H9 (cell line): ENCODE results near the gene SLC2A10. TPM values are rescaled to one million over a fixed set of nuclear protein-coding genes. Genes with fewer than 3 reads are reported as not detected.
A peak's percentile ranks its signal among the peaks of the same experiment; 100 is the strongest.

ENCODE experiments used
- DNase-seq: peaks from one replicate; pipeline ENCODE4 v3.0.0-alpha.2; 2017
- H2AFZ ChIP-seq: one replicate; pipeline ENCODE4 v1.6.1; 2013; ENCODE audit warnings: mild to moderate bottlenecking, low read length, control low read depth, moderate library complexity
- H2AK5ac ChIP-seq: 2 replicates; pipeline ENCODE4 v1.6.1; 2013; ENCODE audit warnings: low read length, control low read depth, mixed read lengths; ENCODE audit not compliant: insufficient read length
- H2BK120ac ChIP-seq: one replicate; pipeline ENCODE4 v1.6.1; 2013; ENCODE audit warnings: low read depth, mild to moderate bottlenecking, low read length, control low read depth, inconsistent platforms; ENCODE audit not compliant: poor library complexity, severe bottlenecking
- H2BK12ac ChIP-seq: 2 replicates; pipeline ENCODE4 v1.6.1; 2013; ENCODE audit warnings: low read length, control low read depth, mixed read lengths, low read depth; ENCODE audit not compliant: insufficient read length
- H2BK15ac ChIP-seq: 2 replicates; pipeline ENCODE4 v1.6.1; 2013; ENCODE audit warnings: low read depth, low read length, control low read depth
- H2BK20ac ChIP-seq: one replicate; pipeline ENCODE4 v1.6.1; 2013; ENCODE audit warnings: low read depth, mild to moderate bottlenecking, low read length, control low read depth, inconsistent platforms; ENCODE audit not compliant: poor library complexity, severe bottlenecking
- H2BK5ac ChIP-seq: 2 replicates; pipeline ENCODE4 v1.6.1; 2013; ENCODE audit warnings: low read length, control low read depth, mixed read lengths; ENCODE audit not compliant: insufficient read length
- H3K14ac ChIP-seq: 2 replicates; pipeline ENCODE4 v1.6.1; 2013; ENCODE audit warnings: low read length, control low read depth; ENCODE audit not compliant: insufficient read depth
- H3K18ac ChIP-seq: 2 replicates; pipeline ENCODE4 v1.6.1; 2013; ENCODE audit warnings: low read depth, mild to moderate bottlenecking, mixed read lengths, low read length, control low read depth; ENCODE audit not compliant: insufficient read length
- H3K23ac ChIP-seq: 2 replicates; pipeline ENCODE4 v1.6.1; 2013; ENCODE audit warnings: low read length, control low read depth, mixed read lengths, low read depth; ENCODE audit not compliant: insufficient read length
- H3K23me2 ChIP-seq: 2 replicates; pipeline ENCODE4 v1.6.1; 2013; ENCODE audit warnings: low read depth, mild to moderate bottlenecking, mixed read lengths, low read length, control low read depth; ENCODE audit not compliant: insufficient read length, poor library complexity, severe bottlenecking
- H3K27ac ChIP-seq: 2 replicates; pipeline ENCODE4 v1.5.1; 2013; ENCODE audit warnings: low read length, control low read depth, mixed read lengths, low read depth; ENCODE audit not compliant: insufficient read length
- H3K27me3 ChIP-seq: 2 replicates; pipeline ENCODE4 v1.6.1; 2013; ENCODE audit warnings: low read length, control low read depth, inconsistent platforms; ENCODE audit not compliant: insufficient read depth
- H3K4ac ChIP-seq: 2 replicates; pipeline ENCODE4 v1.6.1; 2013; ENCODE audit warnings: low read depth, mild to moderate bottlenecking, control low read depth, inconsistent platforms, low read length, moderate library complexity
- H3K4me1 ChIP-seq: 2 replicates; pipeline ENCODE4 v1.6.1; 2013; ENCODE audit warnings: low read length, control low read depth, inconsistent platforms; ENCODE audit not compliant: insufficient read depth
- H3K4me2 ChIP-seq: 2 replicates; pipeline ENCODE4 v1.6.1; 2013; ENCODE audit warnings: low read length, control low read depth, mixed read lengths; ENCODE audit not compliant: insufficient read length, insufficient read depth
- H3K56ac ChIP-seq: 2 replicates; pipeline ENCODE4 v1.6.1; 2013; ENCODE audit warnings: low read depth, mild to moderate bottlenecking, mixed read lengths, low read length, control low read depth; ENCODE audit not compliant: insufficient read length
- H3K79me1 ChIP-seq: 2 replicates; pipeline ENCODE4 v1.6.1; 2013; ENCODE audit warnings: low read depth, mild to moderate bottlenecking, moderate library complexity, low read length, control low read depth, inconsistent platforms; ENCODE audit not compliant: insufficient read depth, poor library complexity, severe bottlenecking
- H3K79me2 ChIP-seq: 2 replicates; pipeline ENCODE4 v1.6.1; 2013; ENCODE audit warnings: low read length, control low read depth, inconsistent platforms; ENCODE audit not compliant: insufficient read depth
- H3K9ac ChIP-seq: 2 replicates; pipeline ENCODE4 v1.6.1; 2013; ENCODE audit warnings: low read length, control low read depth, mixed read lengths; ENCODE audit not compliant: insufficient read length; ENCODE audit errors: extremely low read depth
- H3K9me3 ChIP-seq: one replicate; pipeline ENCODE4 v1.6.1; 2013; ENCODE audit warnings: low read depth, low read length, inconsistent platforms; ENCODE audit not compliant: control insufficient read depth
- H3T11ph ChIP-seq: one replicate; pipeline ENCODE4 v1.6.1; 2013; ENCODE audit warnings: mild to moderate bottlenecking, low read length, control low read depth, inconsistent platforms
- H4K20me1 ChIP-seq: one replicate; pipeline ENCODE4 v1.6.1; 2013; ENCODE audit not compliant: control insufficient read depth, insufficient read length, insufficient read depth
- H4K5ac ChIP-seq: 2 replicates; pipeline ENCODE4 v1.6.1; 2013; ENCODE audit warnings: low read depth, mild to moderate bottlenecking, mixed read lengths, low read length, control low read depth; ENCODE audit not compliant: insufficient read length
- H4K8ac ChIP-seq: replicated peaks from 2 replicates; pipeline ENCODE4 v1.6.1; 2013; ENCODE audit warnings: low read length, control low read depth, mixed read lengths, low read depth; ENCODE audit not compliant: insufficient read length
- H4K91ac ChIP-seq: 2 replicates; pipeline ENCODE4 v1.6.1; 2013; ENCODE audit warnings: low read depth, mild to moderate bottlenecking, moderate library complexity, mixed read lengths, low read length, control low read depth; ENCODE audit not compliant: insufficient read length
- H3K27ac Mint-ChIP-seq, 3 experiments: 2 replicates in 2 of 3; 3 replicates in 1 of 3; pipeline ENCODE4 v1.8.0; 2020 to 2021; ENCODE audit warnings: mixed read lengths in 3 of 3, mild to moderate bottlenecking in 1 of 3, moderate library complexity in 1 of 3
- H3K27me3 Mint-ChIP-seq: 2 replicates; pipeline ENCODE4 v1.8.0; 2021; ENCODE audit warnings: low read depth, mild to moderate bottlenecking, moderate library complexity, mixed read lengths
- H3K36me3 Mint-ChIP-seq, 3 experiments: 2 replicates in 2 of 3; 3 replicates in 1 of 3; pipeline ENCODE4 v1.8.0; 2020 to 2021; ENCODE audit warnings: low read depth in 3 of 3, mixed read lengths in 3 of 3; ENCODE audit not compliant: insufficient read depth in 1 of 3
- H3K4me1 Mint-ChIP-seq, 2 experiments: 2 replicates each; pipeline ENCODE4 v1.8.0; 2020; ENCODE audit warnings: mixed read lengths in 2 of 2
- H3K4me3 Mint-ChIP-seq, 2 experiments: 2 replicates in 1 of 2; 3 replicates in 1 of 2; pipeline ENCODE4 v1.8.0; 2020 to 2021; ENCODE audit warnings: mild to moderate bottlenecking in 2 of 2, mixed read lengths in 2 of 2, moderate library complexity in 1 of 2
- H3K9me3 Mint-ChIP-seq, 2 experiments: 2 replicates in 1 of 2; 3 replicates in 1 of 2; pipeline ENCODE4 v1.8.0; 2020; ENCODE audit warnings: mild to moderate bottlenecking in 2 of 2, mixed read lengths in 2 of 2, moderate library complexity in 1 of 2
- WGBS: extraction: QIAGEN DNeasy Blood & Tissue Kit; methylation state at CpG from one replicate; pipeline ENCODE4 v1.1.7; 2013; ENCODE audit warnings: missing lambda C conversion rate, low lambda C conversion rate, mixed read lengths; ENCODE audit not compliant: insufficient read length; ENCODE audit errors: extremely low coverage; 5-methylcytosine and 5-hydroxymethylcytosine counted together
- total RNA-seq: library from RNA; stranded (reverse); gene quantifications from 2 replicates; pipeline ENCODE4 v1.2.1, GENCODE V29; 2021
- TF ChIP-seq, protein P1 (sequence below): fragments of 200-600 bp; sonication (generic); conservative IDR thresholded peaks from 3 replicates; pipeline ENCODE4 v1.8.0; 2021; ENCODE audit warnings: antibody characterized with exemption, mild to moderate bottlenecking

The SLC2A10 gene
- total RNA-seq, 1 experiment from 2014 or later, result 8.2 TPM

DNA sequence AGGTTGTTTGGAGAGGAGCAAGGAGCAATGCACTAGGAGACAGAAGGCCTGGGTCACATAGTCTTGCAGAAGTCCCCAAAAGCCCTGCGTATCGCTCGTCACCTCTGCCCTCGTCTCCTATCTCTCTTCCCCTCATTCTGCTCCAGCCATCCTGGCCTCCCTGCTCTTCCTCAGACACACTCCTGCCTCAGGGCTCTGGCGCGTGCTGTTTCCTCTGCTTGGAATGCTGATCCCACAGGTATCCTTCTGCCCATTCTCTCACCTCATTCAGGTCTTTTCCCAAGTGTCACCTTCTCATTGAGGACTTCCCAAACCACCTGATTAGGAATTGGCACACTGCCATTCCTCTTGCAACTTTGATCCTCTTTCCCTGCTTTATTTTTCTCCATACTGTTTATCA is 9.0 kb upstream of the SLC2A10 start:
- Histone ChIP-seq H3K9ac (no peak overlapping the region), H3K4me1 (no peaks in the 10 kb centered on the region; the same call in 1 of the 2 replicates), H3K14ac (no peak overlapping the region), H4K91ac (no peak overlapping the region), H4K5ac (no peak overlapping the region), H3K56ac (no peak overlapping the region), H2AK5ac (no peak overlapping the region), H4K20me1 (no peaks in the 10 kb centered on the region), H4K8ac (no peak overlapping the region), H2BK20ac (no peak overlapping the region), H2BK5ac (no peak overlapping the region), H3K9me3 (no peaks in the 10 kb centered on the region), H3K4ac (no peak overlapping the region), H3K27me3 (no peaks in the 10 kb centered on the region), H3K27ac (no peak overlapping the region), H3T11ph (no peak overlapping the region), H2BK120ac (no peak overlapping the region), H3K18ac (no peak overlapping the region), H3K79me1 (no peaks in the 10 kb centered on the region), H3K23ac (no peak overlapping the region), H2BK15ac (no peak overlapping the region), H3K4me2 (no peak overlapping the region), H2BK12ac (no peak overlapping the region), H3K79me2 (no peaks in the 10 kb centered on the region), H2AFZ (no peak overlapping the region), H3K23me2 (no peaks in the 10 kb centered on the region)
- H3K4me1 Mint-ChIP-seq, result peaks cover 43 to 63% of the 10 kb centered on the region in 2 experiments
- H3K9me3 Mint-ChIP-seq, result peaks cover 2 to 7% of the 10 kb centered on the region in 2 experiments
- no peaks in the 10 kb centered on the region for H3K27me3 Mint-ChIP-seq
- H3K36me3 Mint-ChIP-seq, result peaks cover 0 to 6% (median 0%) of the 10 kb centered on the region in 3 experiments; a peak in 2 of 7 replicates
- TF ChIP-seq, protein P1, sequence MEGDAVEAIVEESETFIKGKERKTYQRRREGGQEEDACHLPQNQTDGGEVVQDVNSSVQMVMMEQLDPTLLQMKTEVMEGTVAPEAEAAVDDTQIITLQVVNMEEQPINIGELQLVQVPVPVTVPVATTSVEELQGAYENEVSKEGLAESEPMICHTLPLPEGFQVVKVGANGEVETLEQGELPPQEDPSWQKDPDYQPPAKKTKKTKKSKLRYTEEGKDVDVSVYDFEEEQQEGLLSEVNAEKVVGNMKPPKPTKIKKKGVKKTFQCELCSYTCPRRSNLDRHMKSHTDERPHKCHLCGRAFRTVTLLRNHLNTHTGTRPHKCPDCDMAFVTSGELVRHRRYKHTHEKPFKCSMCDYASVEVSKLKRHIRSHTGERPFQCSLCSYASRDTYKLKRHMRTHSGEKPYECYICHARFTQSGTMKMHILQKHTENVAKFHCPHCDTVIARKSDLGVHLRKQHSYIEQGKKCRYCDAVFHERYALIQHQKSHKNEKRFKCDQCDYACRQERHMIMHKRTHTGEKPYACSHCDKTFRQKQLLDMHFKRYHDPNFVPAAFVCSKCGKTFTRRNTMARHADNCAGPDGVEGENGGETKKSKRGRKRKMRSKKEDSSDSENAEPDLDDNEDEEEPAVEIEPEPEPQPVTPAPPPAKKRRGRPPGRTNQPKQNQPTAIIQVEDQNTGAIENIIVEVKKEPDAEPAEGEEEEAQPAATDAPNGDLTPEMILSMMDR, result no peak
- peak overlapping the region in 1 of 3 experiments; percentile 53; a peak in 1 of 7 replicates for H3K27ac Mint-ChIP-seq
- DNase-seq, result no peak
- no peak overlapping the region for H3K4me3 Mint-ChIP-seq
- no CpG with 5 or more reads among the region's 6 CpGs for WGBS
